ENCODE data around the gene COL7A1.

- TF ChIP-seq CTCF (conservative IDR thresholded peaks at IDR 0.05 in 1 of 2, IDR thresholded peaks at IDR 0.05 in 1 of 2; ENCODE audit: extremely low read depth in 1 of 2, insufficient read depth in 1 of 2, low read depth in 1 of 2, low read length in 2 of 2): no peak
- TF ChIP-seq EZH2 (IDR thresholded peaks at IDR 0.05; ENCODE audit: borderline replicate concordance, low read length): no peak
Observed at GRCh38 chr3:48630407-48630806, 35.3 kb upstream of the COL7A1 start.

Measured in mammary epithelial cell (primary cell).